GM21381 (cell line): Measurements from ENCODE around the gene UFD1.

Source experiments
- ATAC-seq: cut with Tn5 transposase; IDR thresholded peaks from one replicate; pipeline ENCODE4 v1.9.1; 2021; ENCODE audit warnings: mild to moderate bottlenecking, moderate library complexity; ENCODE audit not compliant: unreplicated experiment

The UFD1 gene

GRCh38 chr22:19473578-19473977 is 5.4 kb downstream of the UFD1 start:
- no peak for ATAC-seq

GRCh38 chr22:19472233-19472632 is 6.8 kb downstream of the UFD1 start:
- ATAC-seq = no peak

GRCh38 chr22:19471572-19471971 is 7.4 kb downstream of the UFD1 start:
- ATAC-seq = no peak

- no peak for ATAC-seq
Measured at GRCh38 chr22:19470010-19470409, 9.0 kb downstream of the UFD1 start.

- no peak for ATAC-seq
Measured at GRCh38 chr22:19469421-19469820, 9.6 kb downstream of the UFD1 start.

GRCh38 chr22:19467912-19468311 is 11.1 kb downstream of the UFD1 start:
- ATAC-seq = no peak

- no peak for ATAC-seq
Measured at GRCh38 chr22:19466848-19467752, 11.9 kb downstream of the UFD1 start.

GRCh38 chr22:19466126-19466716 is 12.8 kb downstream of the UFD1 start:
- no peak for ATAC-seq

GRCh38 chr22:19464975-19465374 is 14.0 kb downstream of the UFD1 start:
- ATAC-seq = no peak

GRCh38 chr22:19464546-19464945 is 14.4 kb downstream of the UFD1 start:
- ATAC-seq = no peak

GRCh38 chr22:19463491-19464469 is 15.2 kb downstream of the UFD1 start:
- no peak for ATAC-seq

- ATAC-seq = no peak
Measured at GRCh38 chr22:19463008-19463407, 16.0 kb downstream of the UFD1 start.

- no peak for ATAC-seq
Measured at GRCh38 chr22:19461506-19461905, 17.5 kb downstream of the UFD1 start.

- ATAC-seq = no peak
Measured at GRCh38 chr22:19460036-19460435, 19.0 kb downstream of the UFD1 start.

- ATAC-seq = no peak
Measured at GRCh38 chr22:19457828-19458428, 21.1 kb downstream of the UFD1 start.

- ATAC-seq = no peak
Measured at GRCh38 chr22:19456541-19456940, 22.5 kb downstream of the UFD1 start.

- no peak for ATAC-seq
Measured at GRCh38 chr22:19455585-19456370, 23.2 kb downstream of the UFD1 start.

- ATAC-seq = no peak
Measured at GRCh38 chr22:19455033-19455432, 24.0 kb downstream of the UFD1 start.

GRCh38 chr22:19454156-19454555 is 24.8 kb downstream of the UFD1 start:
- no peak for ATAC-seq

- no peak for ATAC-seq
Measured at GRCh38 chr22:19453718-19454117, 25.3 kb downstream of the UFD1 start.
